ENCODE results near the gene PEAR1. TPM values are rescaled to one million over a fixed set of nuclear protein-coding genes. Genes with fewer than 3 reads are reported as not detected.

The PEAR1 gene
- total RNA-seq, 1 experiment from 2014 or later = 11.9 TPM

DNA sequence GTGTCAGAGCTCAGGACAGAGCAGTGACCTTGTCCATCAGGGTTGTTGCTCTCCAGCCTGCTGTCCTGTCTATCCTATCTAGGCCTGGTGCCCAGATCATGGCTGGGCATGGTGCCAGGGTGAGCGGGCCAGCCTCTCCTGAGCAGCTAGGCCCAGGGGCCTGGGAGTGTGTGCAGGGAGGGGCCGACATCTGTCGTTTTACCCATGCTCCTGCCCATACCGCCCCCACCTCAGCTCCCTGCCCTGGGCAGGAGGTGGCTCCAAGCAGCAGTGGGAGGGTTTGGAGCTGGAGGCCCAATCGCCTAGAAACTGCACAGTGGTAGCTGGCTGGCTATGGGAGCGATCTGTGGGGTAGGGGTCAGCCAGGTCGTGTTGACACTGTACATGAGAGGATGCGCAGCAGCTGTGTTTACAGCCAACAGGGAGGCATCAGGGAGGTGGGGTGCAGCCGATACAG is 41.1 kb upstream of the PEAR1 start:
- ATAC-seq = peak; percentile 55
- intact Hi-C loops (cut with micrococcal nuclease) = no loop called here

DNA sequence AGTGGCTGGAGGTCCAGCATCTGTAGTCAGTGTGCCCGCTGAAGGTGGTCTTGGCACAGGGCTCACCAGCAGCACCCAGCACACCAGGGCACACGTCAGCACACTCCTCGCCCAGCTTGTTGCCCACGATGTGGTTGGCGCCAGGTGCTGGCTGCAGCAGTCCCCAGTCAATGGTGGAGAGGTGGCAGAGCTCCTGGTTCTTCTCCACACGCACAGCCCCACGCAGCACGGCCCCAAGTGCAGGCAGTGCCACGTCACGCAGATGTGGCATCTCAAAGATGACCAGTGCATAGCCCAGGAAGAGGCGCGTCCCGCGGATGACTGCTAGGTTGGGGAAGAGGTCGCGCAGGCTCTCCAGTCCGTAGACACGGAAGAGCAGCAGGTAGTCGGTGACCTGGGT is 39.8 kb upstream of the PEAR1 start:
- no peak overlapping the region for H3K4me3 ChIP-seq (ENCODE audit: low read length)
- BruUV-seq (replicated peaks) = no TSS peak
- H4K20me1 ChIP-seq (ENCODE audit: low read length) = no peaks in the 10 kb centered on the region
- no peak overlapping the region for H3K27ac ChIP-seq (ENCODE audit: low read length)
- 0 out of 2 replicates have a peak, but pooled peaks cover 5% of the 10 kb centered on the region for H3K4me1 ChIP-seq (ENCODE audit: insufficient read depth, low read length)
- peaks cover 16% of the 10 kb centered on the region for H3K27me3 ChIP-seq (ENCODE audit: low read length)
- no peak for TF ChIP-seq EZH2phosphoT487 (IDR thresholded peaks at IDR 0.05; ENCODE audit: borderline replicate concordance, low read length)
- TF ChIP-seq EZH2 (IDR thresholded peaks at IDR 0.05; ENCODE audit: low read length, unreplicated experiment) = no peak
- TF ChIP-seq, protein P1, sequence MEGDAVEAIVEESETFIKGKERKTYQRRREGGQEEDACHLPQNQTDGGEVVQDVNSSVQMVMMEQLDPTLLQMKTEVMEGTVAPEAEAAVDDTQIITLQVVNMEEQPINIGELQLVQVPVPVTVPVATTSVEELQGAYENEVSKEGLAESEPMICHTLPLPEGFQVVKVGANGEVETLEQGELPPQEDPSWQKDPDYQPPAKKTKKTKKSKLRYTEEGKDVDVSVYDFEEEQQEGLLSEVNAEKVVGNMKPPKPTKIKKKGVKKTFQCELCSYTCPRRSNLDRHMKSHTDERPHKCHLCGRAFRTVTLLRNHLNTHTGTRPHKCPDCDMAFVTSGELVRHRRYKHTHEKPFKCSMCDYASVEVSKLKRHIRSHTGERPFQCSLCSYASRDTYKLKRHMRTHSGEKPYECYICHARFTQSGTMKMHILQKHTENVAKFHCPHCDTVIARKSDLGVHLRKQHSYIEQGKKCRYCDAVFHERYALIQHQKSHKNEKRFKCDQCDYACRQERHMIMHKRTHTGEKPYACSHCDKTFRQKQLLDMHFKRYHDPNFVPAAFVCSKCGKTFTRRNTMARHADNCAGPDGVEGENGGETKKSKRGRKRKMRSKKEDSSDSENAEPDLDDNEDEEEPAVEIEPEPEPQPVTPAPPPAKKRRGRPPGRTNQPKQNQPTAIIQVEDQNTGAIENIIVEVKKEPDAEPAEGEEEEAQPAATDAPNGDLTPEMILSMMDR (conservative IDR thresholded peaks at IDR 0.05; ENCODE audit: low read depth, low read length) = no peak
- CTCF ChIA-PET = no interaction called here
- no peak for ATAC-seq
- POLR2A ChIA-PET (ENCODE audit: unreplicated experiment) = no interaction called here
- H3K79me2 ChIP-seq (ENCODE audit: low read length) = no peaks in the 10 kb centered on the region
- H3K9ac ChIP-seq (ENCODE audit: low read length) = no peak overlapping the region
- no peaks in the 10 kb centered on the region for H3K9me3 ChIP-seq (ENCODE audit: low read length)
- intact Hi-C loops (cut with micrococcal nuclease) = no loop called here
- no peak overlapping the region for H3K4me2 ChIP-seq (ENCODE audit: low read length)
- no peaks in the 10 kb centered on the region for H3K9me2 ChIP-seq (replicated peaks; ENCODE audit: low read length)
- H2AFZ ChIP-seq (ENCODE audit: low read length) = no peak overlapping the region
- DNase-seq = no peak
- no peaks in the 10 kb centered on the region for H3F3A ChIP-seq (ENCODE audit: low read length, unreplicated experiment)
- no peaks in the 10 kb centered on the region for H3K36me3 ChIP-seq (ENCODE audit: low read depth, low read length)

More for the DNA sequence above, 41.1 kb upstream of the PEAR1 start:
- DNase-seq = peak; percentile 39
- Histone ChIP-seq H3K4me1 (ENCODE audit: insufficient read depth, low read length) (0 out of 2 replicates have a peak, but pooled peaks cover 5% of the 10 kb centered on the region), H3K4me2 (ENCODE audit: low read length) (no peak overlapping the region), H3F3A (ENCODE audit: low read length, unreplicated experiment) (no peaks in the 10 kb centered on the region), H3K9me2 (replicated peaks; ENCODE audit: low read length) (no peaks in the 10 kb centered on the region), H3K79me2 (ENCODE audit: low read length) (no peaks in the 10 kb centered on the region), H3K36me3 (ENCODE audit: low read depth, low read length) (no peaks in the 10 kb centered on the region), H4K20me1 (ENCODE audit: low read length) (no peaks in the 10 kb centered on the region), H3K9ac (ENCODE audit: low read length) (no peak overlapping the region), H3K9me3 (ENCODE audit: low read length) (no peaks in the 10 kb centered on the region), H3K27ac (ENCODE audit: low read length) (no peak overlapping the region), H3K27me3 (ENCODE audit: low read length) (peaks cover 2% of the 10 kb centered on the region; the same call in 1 of the 2 replicates), H3K4me3 (ENCODE audit: low read length) (no peak overlapping the region), H2AFZ (ENCODE audit: low read length) (no peak overlapping the region)
- TF ChIP-seq EZH2 (IDR thresholded peaks at IDR 0.05; ENCODE audit: low read length, unreplicated experiment) (no peak), EZH2phosphoT487 (IDR thresholded peaks at IDR 0.05; ENCODE audit: borderline replicate concordance, low read length) (no peak)
- TF ChIP-seq, protein P1 (conservative IDR thresholded peaks at IDR 0.05; ENCODE audit: low read depth, low read length) = no peak
- POLR2A ChIA-PET (ENCODE audit: unreplicated experiment) = no interaction called here
- CTCF ChIA-PET = interaction anchor here (0.6 kb wide), 1 partner anchor 15 kb away, joined by 3 read pairs; no protein-coding TSS in a partner anchor
- BruUV-seq (replicated peaks) = no TSS peak

DNA sequence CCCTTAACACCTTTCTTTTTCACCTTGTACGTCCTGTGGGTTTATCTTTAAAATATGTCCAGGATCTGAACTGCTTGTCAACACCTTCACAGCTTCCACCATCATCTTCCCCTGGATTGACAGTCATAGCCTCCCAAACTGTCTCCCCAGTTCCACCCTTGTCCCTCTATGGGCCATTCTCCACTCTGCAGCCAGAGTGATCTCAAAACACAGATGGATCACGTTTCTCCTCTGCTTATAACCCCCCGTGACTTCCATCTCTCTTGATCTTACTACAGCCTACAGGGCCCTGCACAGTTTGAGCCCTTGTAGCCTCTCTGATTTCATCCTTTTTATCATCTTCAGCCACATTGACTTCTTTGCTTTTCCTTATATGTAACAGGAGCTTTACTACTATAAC is 38.9 kb upstream of the PEAR1 start:
- H3K9ac ChIP-seq (ENCODE audit: low read length) = no peak overlapping the region
- no peak overlapping the region for H2AFZ ChIP-seq (ENCODE audit: low read length)
- H3K79me2 ChIP-seq (ENCODE audit: low read length) = no peaks in the 10 kb centered on the region
- TF ChIP-seq EZH2 (IDR thresholded peaks at IDR 0.05; ENCODE audit: low read length, unreplicated experiment) = no peak
- TF ChIP-seq, protein P1 (conservative IDR thresholded peaks at IDR 0.05; ENCODE audit: low read depth, low read length) = no peak
- TF ChIP-seq EZH2phosphoT487 (IDR thresholded peaks at IDR 0.05; ENCODE audit: borderline replicate concordance, low read length) = no peak
- H3K4me3 ChIP-seq (ENCODE audit: low read length) = no peak overlapping the region
- POLR2A ChIA-PET (ENCODE audit: unreplicated experiment) = no interaction called here
- H3K36me3 ChIP-seq (ENCODE audit: low read depth, low read length) = no peaks in the 10 kb centered on the region
- CTCF ChIA-PET = no interaction called here
- no peaks in the 10 kb centered on the region for H4K20me1 ChIP-seq (ENCODE audit: low read length)
- DNase-seq (no peak), ATAC-seq (no peak)
- H3K9me2 ChIP-seq (replicated peaks; ENCODE audit: low read length) = no peaks in the 10 kb centered on the region
- peaks cover 24% of the 10 kb centered on the region for H3K27me3 ChIP-seq (ENCODE audit: low read length)
- peaks cover 11% of the 10 kb centered on the region for H3K4me1 ChIP-seq (ENCODE audit: insufficient read depth, low read length)
- intact Hi-C loops (cut with micrococcal nuclease) = no loop called here
- H3F3A ChIP-seq (ENCODE audit: low read length, unreplicated experiment) = no peaks in the 10 kb centered on the region
- H3K4me2 ChIP-seq (ENCODE audit: low read length) = no peak overlapping the region
- BruUV-seq (replicated peaks) = no TSS peak
- no peaks in the 10 kb centered on the region for H3K9me3 ChIP-seq (ENCODE audit: low read length)
- H3K27ac ChIP-seq (ENCODE audit: low read length) = no peak overlapping the region
